Measurements from ENCODE around the gene SLF2. TPM values are rescaled to one million over a fixed set of nuclear protein-coding genes. Genes with fewer than 3 reads are reported as not detected.

Gene SLF2
- total and polyA plus RNA-seq, 2 of the 13 experiments (the other 11 are each of a cell fraction or from before 2014, with no cell fraction given) = 12.2 to 48.1 TPM

GRCh38 chr10:100912605-100913469 lies at the start of gene SLF2 (continued):
- TF ChIP-seq UBTF (CRISPR knock-in tag; IDR thresholded peaks at IDR 0.05) (peak; percentile 46; the same call in 1 of the 2 replicates), ZNF121 (CRISPR knock-in tag; IDR thresholded peaks at IDR 0.05) (peak; percentile 4; the same call in 1 of the 2 replicates), ZNF329 (CRISPR knock-in tag; IDR thresholded peaks at IDR 0.05; ENCODE audit: low read depth) (peak; percentile 64; the same call in 1 of the 2 replicates), ZNF205 (CRISPR knock-in tag; IDR thresholded peaks at IDR 0.05) (no peak), NFE2L1 (CRISPR knock-in tag; IDR thresholded peaks at IDR 0.05; ENCODE audit: borderline replicate concordance) (no peak), ZNF280B (CRISPR knock-in tag; IDR thresholded peaks at IDR 0.05; ENCODE audit: borderline replicate concordance) (peak; percentile 67; the same call in 1 of the 2 replicates), TP53 (CRISPR knock-in tag; conservative IDR thresholded peaks at IDR 0.05) (no peak), MEIS2 (CRISPR knock-in tag; IDR thresholded peaks at IDR 0.05) (peak; percentile 80), TRIM24 (CRISPR knock-in tag; IDR thresholded peaks at IDR 0.05) (no peak), ZMAT3 (CRISPR knock-in tag; conservative IDR thresholded peaks at IDR 0.05) (peak; percentile 93), ZFY (CRISPR knock-in tag; IDR thresholded peaks at IDR 0.05) (peak; percentile 67), MBNL3 (CRISPR knock-in tag; conservative IDR thresholded peaks at IDR 0.05) (no peak), ZZZ3 (CRISPR knock-in tag; IDR thresholded peaks at IDR 0.05; ENCODE audit: borderline replicate concordance) (no peak), ZBED4 (CRISPR knock-in tag; IDR thresholded peaks at IDR 0.05; ENCODE audit: borderline replicate concordance) (no peak), ZBTB42 (CRISPR knock-in tag; IDR thresholded peaks at IDR 0.05) (no peak), FOXO4 (CRISPR knock-in tag; conservative IDR thresholded peaks at IDR 0.05) (no peak), TFDP2 (CRISPR knock-in tag; IDR thresholded peaks at IDR 0.05) (peak; percentile 94), ATF7-NPFF (CRISPR knock-in tag; IDR thresholded peaks at IDR 0.05; ENCODE audit: low read depth) (0 out of 2 replicates have a peak, but pooled peaks have one; percentile 30)

All from HepG2 (cell line).